ENCODE measurements around the gene RELB.

Gene RELB

GRCh38 chr19:45087531-45087930 is 86.3 kb downstream of the RELB start:
- DNase-seq, result no peak

All from cortex of kidney (tissue), 1 donor.